K562 (cell line): ENCODE results near the gene SLC13A3. TPM values are rescaled to one million over a fixed set of nuclear protein-coding genes. Genes with fewer than 3 reads are reported as not detected.

ENCODE experiments used
- ATAC-seq: fragments of 200-7000 bp; cut with Tn5 transposase; 3 replicates; pipeline ENCODE4 v1.9.1; 2020; ENCODE audit warnings: moderate library complexity
- BruUV-seq: library from RNA; stranded (reverse); fragments of 400-500 nt; replicated peaks from 2 replicates; lab custom pipeline; 2021; lab: Mats Ljungman, UMichigan
- CTCF ChIA-PET: fragments of 300-600 bp; formaldehyde crosslinking; extraction: SDS; loops from one replicate; lab custom pipeline; 2021; ENCODE audit warnings: low intra/inter-chr PET ratio; lab: Yijun Ruan, JAX
- POLR2A ChIA-PET: fragments of 300-600, 350-650 bp; sonication (Branson Sonifier 250); formaldehyde crosslinking; extraction: SDS; loops from one replicate; lab custom pipeline; 2021; ENCODE audit warnings: antibody characterized with exemption, inconsistent platforms; lab: Yijun Ruan, JAX
- DNase-seq, 4 experiments: peaks; one replicate each; pipeline versions ENCODE4 v3.0.0 to v3.0.0-alpha.2; 2011 to 2018; ENCODE audit warnings: low spot score in 3 of 4, mixed read lengths in 3 of 4; ENCODE audit errors: extremely low read depth in 1 of 4
- FAIRE-seq: peaks from 2 replicates; lab custom pipeline; 2011; peaks lifted over from hg19 to GRCh38; lab: Jason Lieb, UNC
- H2AFZ ChIP-seq: 2 replicates; pipeline ENCODE4 v1.6.0; 2011; ENCODE audit warnings: low read depth, low read length, control low read depth, inconsistent platforms
- H3K27ac ChIP-seq: fragments of 200-600 bp; 3 replicates; pipeline ENCODE4 v1.8.0; 2011; ENCODE audit warnings: low read depth, mild to moderate bottlenecking, control low read depth, inconsistent platforms, low read length, moderate library complexity, mixed read lengths; ENCODE audit errors: extremely low read depth
- H3K27me3 ChIP-seq, 2 experiments: fragments of 300-600 bp in 1 of 2; 2 replicates in 1 of 2; 3 replicates in 1 of 2; pipeline versions ENCODE4 v1.6.0 to v1.8.0; 2011; ENCODE audit warnings: inconsistent platforms in 2 of 2, low read length in 2 of 2, mild to moderate bottlenecking in 1 of 2, mixed read lengths in 1 of 2, moderate library complexity in 1 of 2; ENCODE audit not compliant: control insufficient read depth in 2 of 2, insufficient read depth in 2 of 2
- H3K36me3 ChIP-seq: fragments of 300-600 bp; 3 replicates; pipeline ENCODE4 v1.8.0; 2011; ENCODE audit warnings: mild to moderate bottlenecking, low read length, inconsistent platforms; ENCODE audit not compliant: control insufficient read depth, insufficient read depth
- H3K4me1 ChIP-seq, 2 experiments: fragments of 200-600 bp in 1 of 2; replicated peaks in 1 of 2; 2 replicates in 1 of 2; 3 replicates in 1 of 2; pipeline versions ENCODE4 v1.5.1 to v1.8.0; 2011; ENCODE audit warnings: inconsistent platforms in 2 of 2, low read length in 2 of 2, mild to moderate bottlenecking in 1 of 2, mixed read lengths in 1 of 2, moderate library complexity in 1 of 2; ENCODE audit not compliant: control insufficient read depth in 2 of 2, insufficient read depth in 2 of 2
- H3K4me2 ChIP-seq: 2 replicates; pipeline ENCODE4 v1.6.1; 2011; ENCODE audit warnings: low read length, control low read depth, inconsistent platforms, mixed read lengths; ENCODE audit not compliant: insufficient read depth
- H3K4me3 ChIP-seq: fragments of 200-600 bp; sonication (generic), shearing (Covaris generic); 2 replicates; pipeline ENCODE4 v1.5.1; 2016; ENCODE audit warnings: control low read depth, inconsistent platforms
- H3K79me2 ChIP-seq: fragments of 200-600 bp; 3 replicates; pipeline ENCODE4 v1.8.0; 2011; ENCODE audit warnings: low read length, inconsistent platforms; ENCODE audit not compliant: control insufficient read depth, insufficient read depth
- H3K9ac ChIP-seq, 2 experiments: 2 replicates each; pipeline versions ENCODE4 v1.6.0 to v1.6.1; 2011; ENCODE audit warnings: low read depth in 2 of 2, low read length in 2 of 2, control low read depth in 1 of 2, inconsistent platforms in 1 of 2, mild to moderate bottlenecking in 1 of 2, mixed read lengths in 1 of 2; ENCODE audit not compliant: insufficient read depth in 1 of 2
- H3K9me1 ChIP-seq: one replicate; pipeline ENCODE4 v1.6.0; 2011; ENCODE audit warnings: inconsistent platforms, mild to moderate bottlenecking, low read length, moderate library complexity; ENCODE audit not compliant: control insufficient read depth, insufficient read depth
- H3K9me3 ChIP-seq: replicated peaks from 2 replicates; pipeline ENCODE4 v1.5.1; 2011; ENCODE audit warnings: low read depth, low read length, inconsistent platforms; ENCODE audit not compliant: control insufficient read depth, insufficient read depth
- H4K20me1 ChIP-seq: replicated peaks from 2 replicates; pipeline ENCODE4 v1.6.1; 2011; ENCODE audit warnings: low read length, inconsistent platforms, mixed read lengths; ENCODE audit not compliant: control insufficient read depth, insufficient read depth
- BCOR ChIP-seq: fragments of 450-650 bp; IDR thresholded peaks from 2 replicates; pipeline ENCODE4 v1.6.1; 2016
- CHD4 ChIP-seq: fragments of 200-600 bp; sonication (generic); IDR thresholded peaks from 3 replicates; pipeline ENCODE4 v1.6.1; 2012; ENCODE audit warnings: low read depth, mild to moderate bottlenecking, mixed read lengths, low read length, inconsistent platforms; ENCODE audit not compliant: insufficient read depth, insufficient replicate concordance, poor library complexity, severe bottlenecking
- CHD7 ChIP-seq: fragments of 200-600 bp; sonication (generic); IDR thresholded peaks from one replicate; pipeline ENCODE4 v1.6.1; 2012; ENCODE audit warnings: mild to moderate bottlenecking, low read depth, low read length, inconsistent platforms
- CREB3L1 ChIP-seq: fragments of 450-650 bp; IDR thresholded peaks from 2 replicates; pipeline ENCODE4 v1.6.1; 2014; ENCODE audit warnings: low read depth, mild to moderate bottlenecking, moderate library complexity, borderline replicate concordance
- HDAC2 ChIP-seq: fragments of 450-650 bp; IDR thresholded peaks from 2 replicates; pipeline ENCODE4 v1.6.1; 2016; ENCODE audit warnings: mild to moderate bottlenecking
- NONO ChIP-seq, 2 experiments: fragments of 200-400 bp in 1 of 2; fragments of 450-650 bp in 1 of 2; formaldehyde crosslinking in 1 of 2; IDR thresholded peaks; 2 replicates each; pipeline ENCODE4 v1.6.1; 2017; ENCODE audit warnings: low read depth in 2 of 2, mild to moderate bottlenecking in 2 of 2, moderate library complexity in 2 of 2, low read length in 1 of 2
- SNRNP70 ChIP-seq: fragments of 200-400 bp; formaldehyde crosslinking; optimal IDR thresholded peaks from 2 replicates; pipeline ENCODE3; 2017; ENCODE audit warnings: low read depth, low read length
- XRCC4 ChIP-seq: IDR thresholded peaks from one replicate; pipeline ENCODE4 v1.6.1; 2011; ENCODE audit not compliant: insufficient read depth, insufficient read length; ENCODE audit errors: extremely low read depth
- ZKSCAN1 ChIP-seq: fragments of 150-350 bp; IDR thresholded peaks from 2 replicates; pipeline ENCODE4 v1.6.1; 2016; ENCODE audit warnings: low read depth, low read length
- WGBS: fragments of 100-300 bp; shearing (Covaris generic); methylation state at CpG from one replicate; pipeline ENCODE4 v1.1.6; 2016; ENCODE audit warnings: low coverage, mixed read lengths; ENCODE audit not compliant: insufficient coverage; ENCODE audit errors: missing lambda C conversion rate; 5-methylcytosine and 5-hydroxymethylcytosine counted together
- in situ Hi-C: fragments of 300-500 bp; cut with MboI; formaldehyde crosslinking; loops from 4 replicates; pipeline ENCODE4 v1.15.0; 2018; ENCODE audit warnings: inconsistent platforms, mixed read lengths
- intact Hi-C: fragments of 100-400 bp; cut with micrococcal nuclease; formaldehyde crosslinking; loops from 2 replicates; pipeline ENCODE4 v1.14.2; 2022
- polyA plus RNA-seq, 8 experiments: library from polyadenylated mRNA; depleted of rRNA in 4 of 8; stranded (reverse) in 5 of 8; unstranded in 3 of 8; fragments of >200 nt; fragmentation: Nextera tagmentation in 2 of 8; fragmentation: Illumina TruSeq in 1 of 8; extraction: Ambion mirVana in 2 of 8; extraction: Trizol in 1 of 8; gene quantifications; 2 replicates each; pipeline versions ENCODE4 v1.2.1 to v1.2.3, GENCODE V29; 2011 to 2014; ENCODE audit warnings: inconsistent platforms in 1 of 8, missing spikeins in 1 of 8
- total RNA-seq, 7 experiments: library from RNA; depleted of rRNA in 6 of 7; stranded (reverse); fragments of >200 nt in 6 of 7; fragmentation: Illumina TruSeq in 2 of 7; extraction: Trizol in 2 of 7; gene quantifications; 2 replicates each; pipeline versions ENCODE4 v1.2.1 to v1.2.3, GENCODE V29; 2011 to 2021; ENCODE audit warnings: low replicate concordance in 1 of 7

SLC13A3 gene
- total and polyA plus RNA-seq, 9 of the 15 experiments (the other 6 are each of a cell fraction or from before 2014, with no cell fraction given) = 5.5 to 16.4 (median 8.5) TPM

GRCh38 chr20:46572790-46573189 is 78.5 kb downstream of the SLC13A3 start:
- 29% methylated on average over 3 of the region's 3 CpGs for WGBS
- Histone ChIP-seq H3K4me3 (no peak overlapping the region), H3K4me2 (no peak overlapping the region), H4K20me1 (no peaks in the 10 kb centered on the region; the same call in none of the 2 replicates), H3K79me2 (no peaks in the 10 kb centered on the region), H3K9me1 (no peaks in the 10 kb centered on the region), H2AFZ (no peak overlapping the region), H3K4me1 (peaks cover 10 to 12% of the 10 kb centered on the region in 2 experiments; a peak in 3 of 5 replicates), H3K36me3 (no peaks in the 10 kb centered on the region), H3K27ac (no peak overlapping the region), H3K9ac (no peak overlapping the region), H3K9me3 (peaks cover 2% of the 10 kb centered on the region; the same call in 1 of the 2 replicates), H3K27me3 (no peaks in the 10 kb centered on the region)
- no peak for ATAC-seq
- POLR2A ChIA-PET = interaction anchor here (0.5 to 2.2 kb wide), 3 partner anchors 14 to 85 kb away, joined by 3 to 8 read pairs (median 3); no protein-coding TSS in a partner anchor
- no TSS peak for BruUV-seq
- CTCF ChIA-PET = no interaction called here
- intact Hi-C loops = no loop called here
- no peak for FAIRE-seq
- in situ Hi-C loops = no loop called here
- no peak for DNase-seq
- TF ChIP-seq NONO (IDR thresholded peaks at IDR 0.05; ENCODE audit: low read depth in 2 of 2, low read length in 1 of 2) (no peak), SNRNP70 (no peak), HDAC2 (0 out of 2 replicates have a peak, but pooled peaks have one; percentile 41), ZKSCAN1 (no peak), XRCC4 (no peak), CREB3L1 (no peak), CHD4 (peak; percentile 27), BCOR (peak; percentile 81), CHD7 (no peak)
